ENCODE results near the gene NXPE3. TPM values are rescaled to one million over a fixed set of nuclear protein-coding genes. Genes with fewer than 3 reads are reported as not detected.

The NXPE3 gene
- total and polyA plus RNA-seq, 2 of the 8 experiments (the other 6 are each of a cell fraction or from before 2014, with no cell fraction given), result 10.9 to 22.7 TPM

GRCh38 chr3:101819649-101820206, 40.7 kb downstream of the NXPE3 start:
- H3K4ac ChIP-seq (replicated peaks; ENCODE audit: insufficient read length, low read depth, low read length), result no peak overlapping the region
- H2BK12ac ChIP-seq (ENCODE audit: low read depth, low read length), result no peak overlapping the region
- WGBS, 2 experiments (ENCODE audit: extremely low coverage in 1 of 2, insufficient coverage in 1 of 2, insufficient read length in 1 of 2, insufficient replicate concordance in 2 of 2, low coverage in 1 of 2, low lambda C conversion rate in 2 of 2, missing lambda C conversion rate in 1 of 2), result 94% methylated on average over 2 of the region's 2 CpGs; no CpG with 5 or more reads in 1 of the 2 experiments
- no peak for DNase-seq (ENCODE audit: low read depth in 1 of 2, low spot score in 2 of 2)
- no peak overlapping the region for H2BK5ac ChIP-seq (ENCODE audit: low read depth, low read length)
- H3K27ac ChIP-seq (ENCODE audit: low read depth, low read length), result no peak overlapping the region
- H4K20me1 ChIP-seq (replicated peaks in 1 of 2; ENCODE audit: control insufficient read depth in 1 of 2, insufficient read depth in 2 of 2, low read length in 2 of 2), result no peaks in the 10 kb centered on the region
- H4K91ac ChIP-seq (replicated peaks; ENCODE audit: insufficient read length, low read length), result no peak overlapping the region
- no peak for FAIRE-seq
- no peak overlapping the region for H3K18ac ChIP-seq (ENCODE audit: extremely low read depth, low read length)
- H3K23me2 ChIP-seq (ENCODE audit: low read depth, low read length), result no peaks in the 10 kb centered on the region
- H4K5ac ChIP-seq (ENCODE audit: insufficient read length, low read depth, low read length), result no peak overlapping the region
- H3K9ac ChIP-seq (replicated peaks in 1 of 4; ENCODE audit: extremely low read depth in 1 of 4, low read depth in 3 of 4, low read length in 3 of 4), result no peak overlapping the region
- H2BK120ac ChIP-seq (replicated peaks; ENCODE audit: low read depth, low read length), result no peak overlapping the region
- no peak overlapping the region for H3K23ac ChIP-seq (ENCODE audit: insufficient read length)
- H3K56ac ChIP-seq (replicated peaks; ENCODE audit: insufficient read length, low read depth, low read length), result no peak overlapping the region
- no peaks in the 10 kb centered on the region for H3K4me1 ChIP-seq (replicated peaks in 1 of 4; ENCODE audit: control insufficient read depth in 3 of 4, insufficient read depth in 4 of 4, low read length in 3 of 4)
- no peak overlapping the region for H3K4me2 ChIP-seq (ENCODE audit: insufficient read depth in 1 of 2, low read depth in 2 of 2, low read length in 2 of 2)
- H3K27me3 ChIP-seq (replicated peaks in 1 of 4; ENCODE audit: control insufficient read depth in 3 of 4, extremely low read depth in 1 of 4, insufficient read depth in 3 of 4, low read length in 3 of 4), result no peaks in the 10 kb centered on the region
- no peak overlapping the region for H2AK5ac ChIP-seq (ENCODE audit: low read depth, low read length)
- no peaks in the 10 kb centered on the region for H3K79me2 ChIP-seq (ENCODE audit: control insufficient read depth in 1 of 2, insufficient read depth in 2 of 2, low read length in 2 of 2)
- no peak overlapping the region for H2BK15ac ChIP-seq (ENCODE audit: low read length)
- no peaks in the 10 kb centered on the region for H3K9me3 ChIP-seq (ENCODE audit: insufficient read depth in 2 of 2, low read depth in 1 of 2, low read length in 1 of 2)
- H2AFZ ChIP-seq (ENCODE audit: low read length), result no peak overlapping the region
- ChIA-PET POLR2A (ENCODE audit: partially characterized antibody) (no interaction called here), CTCF (ENCODE audit: partially characterized antibody) (no interaction called here)
- H3K4me3 ChIP-seq (ENCODE audit: extremely low read depth in 1 of 4, insufficient read depth in 2 of 4, low read depth in 3 of 4, low read length in 4 of 4), result no peak overlapping the region
- no peaks in the 10 kb centered on the region; the same call in 1 of the 2 replicates for H3K79me1 ChIP-seq (ENCODE audit: low read depth, low read length)
- H4K8ac ChIP-seq (ENCODE audit: extremely low read depth, insufficient read depth, low read length), result no peak overlapping the region
- H3K36me3 ChIP-seq (ENCODE audit: control insufficient read depth in 2 of 4, insufficient read depth in 4 of 4, low read length in 3 of 4), result peaks cover 0 to 11% (median 5%) of the 10 kb centered on the region in 4 experiments; a peak in 4 of 8 replicates
- no peak overlapping the region for H2BK20ac ChIP-seq (ENCODE audit: low read length)
- no peak overlapping the region for H3K14ac ChIP-seq (ENCODE audit: insufficient read length)
- TF ChIP-seq CEBPB (IDR thresholded peaks at IDR 0.05; ENCODE audit: low read depth, low read length) (no peak), CHD1 (IDR thresholded peaks at IDR 0.05; ENCODE audit: low read depth, low read length) (no peak), JUND (IDR thresholded peaks at IDR 0.05; ENCODE audit: low read length) (no peak), YY1 (IDR thresholded peaks at IDR 0.05; ENCODE audit: low read depth, low read length) (no peak), KDM4A (IDR thresholded peaks at IDR 0.05; ENCODE audit: low read depth, low read length, severe bottlenecking) (no peak), SP2 (IDR thresholded peaks at IDR 0.05; ENCODE audit: low read length) (no peak), TAF7 (optimal IDR thresholded peaks at IDR 0.05; ENCODE audit: borderline replicate concordance, low read depth, low read length) (no peak), SP4 (IDR thresholded peaks at IDR 0.05; ENCODE audit: low read length) (no peak), TCF12 (IDR thresholded peaks at IDR 0.05; ENCODE audit: low read depth, low read length) (no peak), RNF2 (IDR thresholded peaks at IDR 0.05; ENCODE audit: borderline replicate concordance, low read depth, low read length, missing control alignments, poor library complexity, severe bottlenecking) (no peak), CTCF (IDR thresholded peaks at IDR 0.05; ENCODE audit: control extremely low read depth in 1 of 3, insufficient read depth in 1 of 3, low read depth in 1 of 3, low read length in 3 of 3) (no peak), ASH2L (IDR thresholded peaks at IDR 0.05; ENCODE audit: low read length) (no peak)
